HG03108 (cell line): ENCODE data around the gene STAC3.

Source experiments
- ATAC-seq: cut with Tn5 transposase; IDR thresholded peaks from one replicate; pipeline ENCODE4 v1.9.1; 2021; ENCODE audit warnings: moderate library complexity; ENCODE audit not compliant: unreplicated experiment

Gene STAC3

DNA sequence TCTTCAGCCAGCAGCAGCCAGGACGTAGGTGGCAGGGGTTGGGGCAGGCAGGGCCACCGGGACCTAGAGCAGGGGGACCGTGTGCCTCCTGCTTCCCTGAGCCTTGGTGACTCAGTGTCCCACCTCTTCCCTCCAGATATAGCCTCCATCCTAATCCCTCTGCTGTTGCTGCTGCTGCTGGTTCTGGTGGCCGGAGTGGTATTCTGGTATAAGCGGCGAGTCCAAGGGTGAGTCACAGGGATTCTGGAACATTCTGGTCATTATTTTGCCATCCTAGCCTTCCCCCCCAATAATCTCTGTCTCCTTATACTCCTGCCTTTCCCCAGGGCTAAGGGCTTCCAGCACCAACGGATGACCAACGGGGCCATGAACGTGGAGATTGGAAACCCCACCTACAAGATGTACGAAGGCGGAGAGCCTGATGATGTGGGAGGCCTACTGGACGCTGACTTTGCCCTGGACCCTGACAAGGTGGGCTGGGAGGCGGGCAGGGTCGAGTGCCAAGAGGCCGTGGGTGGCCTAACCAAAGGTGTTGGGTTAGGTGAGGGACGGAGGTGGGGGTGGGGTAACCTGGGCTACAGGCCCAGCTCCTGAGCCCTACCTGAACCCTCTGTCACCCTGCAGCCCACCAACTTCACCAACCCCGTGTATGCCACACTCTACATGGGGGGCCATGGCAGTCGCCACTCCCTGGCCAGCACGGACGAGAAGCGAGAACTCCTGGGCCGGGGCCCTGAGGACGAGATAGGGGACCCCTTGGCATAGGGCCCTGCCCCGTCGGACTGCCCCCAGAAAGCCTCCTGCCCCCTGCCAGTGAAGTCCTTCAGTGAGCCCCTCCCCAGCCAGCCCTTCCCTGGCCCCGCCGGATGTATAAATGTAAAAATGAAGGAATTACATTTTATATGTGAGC lies 38.9 kb downstream of the STAC3 start:
- no peak for ATAC-seq

GRCh38 chr12:57210926-57211692 lies 39.9 kb downstream of the STAC3 start:
- ATAC-seq: no peak

DNA sequence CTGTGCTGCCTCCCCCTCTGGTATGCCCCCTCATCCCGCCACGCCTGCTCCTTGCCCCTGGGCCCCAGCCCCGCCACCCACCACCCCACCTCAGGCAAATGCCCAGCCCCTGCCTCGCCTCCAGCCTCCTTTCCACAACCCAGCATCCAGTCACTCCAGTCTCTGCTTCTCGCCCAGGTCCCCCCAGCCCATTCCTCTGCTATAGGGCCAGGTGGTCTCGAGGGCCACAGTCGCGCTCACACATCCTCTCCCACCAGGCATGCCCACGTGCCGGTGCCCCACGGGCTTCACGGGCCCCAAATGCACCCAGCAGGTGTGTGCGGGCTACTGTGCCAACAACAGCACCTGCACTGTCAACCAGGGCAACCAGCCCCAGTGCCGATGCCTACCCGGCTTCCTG lies 40.5 kb downstream of the STAC3 start:
- ATAC-seq: no peak

- ATAC-seq: no peak
These were observed 41.1 kb downstream of the STAC3 start for GRCh38 chr12:57209916-57210315.

DNA sequence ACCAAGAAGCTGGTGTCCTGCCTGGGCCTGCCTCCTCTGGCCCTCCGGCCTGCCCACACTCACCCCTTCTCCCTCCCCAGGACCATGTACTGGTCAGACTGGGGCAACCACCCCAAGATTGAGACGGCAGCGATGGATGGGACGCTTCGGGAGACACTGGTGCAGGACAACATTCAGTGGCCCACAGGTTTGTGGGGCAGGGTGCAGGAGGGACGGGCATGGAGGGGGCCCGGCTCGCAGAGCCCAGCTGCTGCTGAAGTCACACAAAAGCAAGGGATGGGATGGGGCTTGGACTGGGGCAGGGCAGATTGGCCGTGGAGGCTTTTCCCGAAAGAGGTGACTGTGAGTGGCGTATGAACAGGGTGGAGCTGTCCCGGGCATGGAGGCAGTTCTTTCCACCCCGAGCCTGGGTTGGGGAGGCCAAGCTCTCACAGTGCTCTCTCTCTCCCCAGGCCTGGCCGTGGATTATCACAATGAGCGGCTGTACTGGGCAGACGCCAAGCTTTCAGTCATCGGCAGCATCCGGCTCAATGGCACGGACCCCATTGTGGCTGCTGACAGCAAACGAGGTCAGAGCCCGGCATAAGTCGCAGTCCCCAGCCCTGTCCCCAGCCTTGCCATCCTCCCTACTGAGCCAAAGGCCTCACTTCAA lies 42.2 kb downstream of the STAC3 start:
- no peak for ATAC-seq

DNA sequence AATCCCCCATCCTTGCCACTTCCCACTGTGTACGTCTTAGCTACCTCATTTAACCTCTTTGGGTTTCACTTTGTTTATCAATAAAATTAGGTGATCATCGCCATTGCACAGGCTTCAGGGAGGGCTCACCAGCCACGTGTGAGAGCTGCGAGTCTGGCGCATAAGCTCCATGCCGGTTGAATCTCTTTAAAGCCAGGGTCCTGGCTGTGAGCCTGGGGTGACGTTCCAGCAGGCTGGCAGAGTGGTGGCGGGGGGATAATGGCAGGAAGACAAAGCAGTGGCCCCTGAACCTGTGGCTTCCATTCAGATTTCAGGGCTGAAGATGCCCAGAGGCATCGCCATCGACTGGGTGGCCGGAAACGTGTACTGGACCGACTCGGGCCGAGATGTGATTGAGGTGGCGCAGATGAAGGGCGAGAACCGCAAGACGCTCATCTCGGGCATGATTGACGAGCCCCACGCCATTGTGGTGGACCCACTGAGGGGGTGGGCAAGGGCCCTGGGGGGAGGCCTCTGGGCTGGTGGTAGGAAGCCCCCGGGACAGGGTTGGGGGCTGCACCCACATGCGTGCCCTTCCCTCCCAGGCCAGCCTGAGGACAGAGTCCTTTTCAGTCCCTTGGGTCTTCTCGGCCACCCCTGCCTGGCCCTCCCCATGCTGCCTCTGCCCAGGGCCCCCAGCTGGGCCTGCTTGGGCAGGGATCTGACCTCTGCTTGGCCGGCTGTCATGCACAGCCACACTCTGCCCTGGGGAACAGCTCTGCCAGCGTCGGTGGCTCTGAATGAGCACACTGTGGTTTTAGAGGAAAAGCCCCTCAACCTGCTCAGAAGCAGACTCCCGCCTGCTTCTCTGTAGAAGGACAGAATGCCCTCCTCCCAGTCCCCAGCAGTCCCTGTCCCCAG lies 43.0 kb downstream of the STAC3 start:
- no peak for ATAC-seq

- ATAC-seq: no peak
These were observed 45.1 kb downstream of the STAC3 start for GRCh38 chr12:57205931-57206330.

DNA sequence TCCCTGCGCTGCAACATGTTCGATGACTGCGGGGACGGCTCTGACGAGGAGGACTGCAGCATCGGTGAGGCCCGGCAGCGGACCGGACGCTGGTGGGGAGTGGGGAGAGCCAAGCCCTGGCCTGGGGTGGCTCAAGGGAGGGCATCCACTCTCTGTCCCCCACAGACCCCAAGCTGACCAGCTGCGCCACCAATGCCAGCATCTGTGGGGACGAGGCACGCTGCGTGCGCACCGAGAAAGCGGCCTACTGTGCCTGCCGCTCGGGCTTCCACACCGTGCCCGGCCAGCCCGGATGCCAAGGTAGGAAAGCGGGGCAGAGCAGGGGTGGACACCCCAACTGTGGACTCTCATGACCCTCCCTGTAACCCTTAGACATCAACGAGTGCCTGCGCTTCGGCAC lies 45.8 kb downstream of the STAC3 start:
- ATAC-seq: no peak

GRCh38 chr12:57204454-57204853 lies 46.5 kb downstream of the STAC3 start:
- ATAC-seq: no peak

DNA sequence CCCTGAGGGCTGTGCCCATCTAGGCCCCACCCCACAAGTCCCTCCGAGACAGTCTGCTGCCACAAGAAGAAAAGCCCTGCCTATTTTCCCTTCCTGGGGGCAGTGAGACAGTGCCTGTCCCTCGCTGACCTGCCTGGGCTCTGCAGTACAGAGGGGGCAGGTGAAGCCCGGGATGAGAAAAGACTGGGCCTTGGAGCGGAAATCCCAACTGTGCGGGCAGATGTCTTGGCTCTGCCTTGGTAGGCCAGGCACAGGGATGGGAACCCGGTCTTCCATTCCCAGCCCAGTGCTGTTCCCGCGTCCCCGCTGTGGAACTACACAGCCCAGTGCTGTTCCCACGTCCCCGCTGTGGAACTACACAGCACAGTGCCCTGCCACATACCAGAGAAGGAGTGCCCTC lies 47.2 kb downstream of the STAC3 start:
- ATAC-seq: no peak

DNA sequence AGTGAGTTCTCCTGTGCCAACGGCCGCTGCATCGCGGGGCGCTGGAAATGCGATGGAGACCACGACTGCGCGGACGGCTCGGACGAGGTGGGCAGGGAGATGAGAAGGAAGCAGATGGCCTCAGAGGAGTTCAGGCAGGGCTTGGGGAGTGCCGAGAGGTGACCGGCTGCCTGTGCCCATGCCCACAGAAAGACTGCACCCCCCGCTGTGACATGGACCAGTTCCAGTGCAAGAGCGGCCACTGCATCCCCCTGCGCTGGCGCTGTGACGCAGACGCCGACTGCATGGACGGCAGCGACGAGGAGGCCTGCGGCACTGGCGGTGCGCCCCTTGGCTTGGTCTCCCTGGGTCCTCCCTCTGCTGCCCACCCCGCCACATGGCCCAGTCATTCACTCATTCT lies 47.8 kb downstream of the STAC3 start:
- no peak for ATAC-seq

DNA sequence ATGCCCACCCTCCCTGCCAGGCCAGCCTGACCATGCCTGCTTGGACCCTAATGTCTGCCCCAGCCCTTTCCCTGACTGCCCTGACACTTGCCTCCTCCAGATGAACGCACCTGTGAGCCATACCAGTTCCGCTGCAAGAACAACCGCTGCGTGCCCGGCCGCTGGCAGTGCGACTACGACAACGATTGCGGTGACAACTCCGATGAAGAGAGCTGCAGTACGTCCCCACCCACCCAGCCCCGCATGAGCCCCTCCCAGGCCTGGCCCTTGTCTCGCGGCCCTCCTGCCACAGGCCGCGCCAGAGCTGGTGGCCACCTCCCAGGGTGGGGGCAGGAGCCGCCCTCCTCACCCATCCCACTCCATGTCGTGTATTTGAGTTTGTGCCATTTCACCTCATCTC lies 48.7 kb downstream of the STAC3 start:
- ATAC-seq: no peak

DNA sequence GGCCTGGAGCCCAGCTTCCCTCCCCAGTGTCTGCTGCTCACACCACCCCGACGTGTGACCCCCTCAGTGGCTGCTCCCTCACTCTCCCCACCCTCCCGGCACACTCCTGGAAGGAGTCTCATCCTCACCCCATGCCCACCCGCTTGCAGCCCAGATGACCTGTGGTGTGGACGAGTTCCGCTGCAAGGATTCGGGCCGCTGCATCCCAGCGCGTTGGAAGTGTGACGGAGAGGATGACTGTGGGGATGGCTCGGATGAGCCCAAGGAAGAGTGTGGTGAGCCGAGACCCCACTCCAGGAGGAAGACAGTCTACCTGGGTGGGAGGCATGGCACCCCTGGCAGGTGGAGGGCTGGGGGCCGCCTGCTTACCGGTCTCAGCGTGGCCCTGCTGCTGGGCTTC lies 49.4 kb downstream of the STAC3 start:
- ATAC-seq: no peak

- ATAC-seq: no peak
These were observed 49.8 kb downstream of the STAC3 start for GRCh38 chr12:57201219-57201618.

- no peak for ATAC-seq
These were observed 50.5 kb downstream of the STAC3 start for GRCh38 chr12:57200497-57200896.

- ATAC-seq: no peak
These were observed 51.8 kb downstream of the STAC3 start for GRCh38 chr12:57199191-57199590.

GRCh38 chr12:57198329-57198728 lies 52.7 kb downstream of the STAC3 start:
- ATAC-seq: no peak

- ATAC-seq: no peak
These were observed 54.0 kb downstream of the STAC3 start for GRCh38 chr12:57196956-57197355.

- ATAC-seq: no peak
These were observed 54.5 kb downstream of the STAC3 start for GRCh38 chr12:57196439-57196838.

GRCh38 chr12:57195611-57196371 lies 55.2 kb downstream of the STAC3 start:
- ATAC-seq: no peak
